GM23248 (cell line): ENCODE measurements around the gene IARS2. TPM values are rescaled to one million over a fixed set of nuclear protein-coding genes. Genes with fewer than 3 reads are reported as not detected.

ENCODE experiments used
- DNase-seq: peaks from one replicate; pipeline ENCODE4 v3.0.0-alpha.2; 2015
- H2AFZ ChIP-seq: fragments of 200-600 bp; sonication (generic); 2 replicates; pipeline ENCODE4 v1.6.1; 2016; ENCODE audit warnings: antibody characterized with exemption
- H3F3A ChIP-seq: fragments of 200-600 bp; sonication (generic); 2 replicates; pipeline ENCODE4 v1.6.1; 2016; ENCODE audit warnings: mild to moderate bottlenecking, antibody characterized with exemption, mixed run types; ENCODE audit not compliant: insufficient read depth
- H3K27ac ChIP-seq: fragments of 200-600 bp; sonication (generic); 2 replicates; pipeline ENCODE4 v1.5.1; 2016; ENCODE audit warnings: mild to moderate bottlenecking
- H3K27me3 ChIP-seq: fragments of 200-600 bp; sonication (generic); replicated peaks from 2 replicates; pipeline ENCODE4 v1.6.1; 2016; ENCODE audit warnings: mild to moderate bottlenecking; ENCODE audit not compliant: insufficient read depth
- H3K36me3 ChIP-seq: fragments of 200-600 bp; sonication (generic); 2 replicates; pipeline ENCODE4 v1.6.1; 2016; ENCODE audit warnings: low read depth, mild to moderate bottlenecking
- H3K4me1 ChIP-seq: fragments of 200-600 bp; sonication (generic); 2 replicates; pipeline ENCODE4 v1.6.1; 2016; ENCODE audit warnings: mild to moderate bottlenecking; ENCODE audit not compliant: insufficient read depth
- H3K4me2 ChIP-seq: fragments of 200-600 bp; sonication (generic); one replicate; pipeline ENCODE4 v1.6.1; 2016; ENCODE audit warnings: mild to moderate bottlenecking; ENCODE audit not compliant: unreplicated experiment
- H3K4me3 ChIP-seq: fragments of 200-600 bp; sonication (generic); 2 replicates; pipeline ENCODE4 v1.5.1; 2016; ENCODE audit warnings: mild to moderate bottlenecking
- H3K79me2 ChIP-seq: fragments of 200-600 bp; sonication (generic); 2 replicates; pipeline ENCODE4 v1.6.1; 2016; ENCODE audit warnings: mild to moderate bottlenecking; ENCODE audit not compliant: insufficient read depth
- H3K9ac ChIP-seq: fragments of 200-600 bp; sonication (generic); 2 replicates; pipeline ENCODE4 v1.6.1; 2016; ENCODE audit warnings: mild to moderate bottlenecking
- H3K9me2 ChIP-seq: fragments of 200-600 bp; sonication (generic); 2 replicates; pipeline ENCODE4 v1.6.1; 2016; ENCODE audit warnings: mixed run types, mild to moderate bottlenecking, moderate library complexity; ENCODE audit not compliant: insufficient read depth
- H3K9me3 ChIP-seq: fragments of 200-600 bp; sonication (generic); one replicate; pipeline ENCODE4 v1.6.1; 2017; ENCODE audit warnings: low read depth
- H4K20me1 ChIP-seq: fragments of 200-600 bp; sonication (generic); 2 replicates; pipeline ENCODE4 v1.6.0; 2016; ENCODE audit not compliant: insufficient read depth
- EZH2 ChIP-seq: fragments of 200-600 bp; sonication (generic); IDR thresholded peaks from 2 replicates; pipeline ENCODE4 v1.6.1; 2018; ENCODE audit warnings: antibody characterized with exemption, mild to moderate bottlenecking; ENCODE audit not compliant: insufficient read depth, poor library complexity, severe bottlenecking
- EZH2phosphoT487 ChIP-seq: fragments of 200-600 bp; sonication (generic); IDR thresholded peaks from 2 replicates; pipeline ENCODE4 v1.6.1; 2018; ENCODE audit warnings: antibody characterized with exemption, moderate library complexity, mild to moderate bottlenecking, low read depth; ENCODE audit not compliant: insufficient read depth
- WGBS, 2 experiments: methylation state at CpG; one replicate each; pipeline ENCODE4 v1.1.6; 2015 to 2017; ENCODE audit warnings: low lambda C conversion rate in 2 of 2, low coverage in 1 of 2; ENCODE audit errors: missing lambda C conversion rate in 2 of 2; 5-methylcytosine and 5-hydroxymethylcytosine counted together
- in situ Hi-C: fragments of 300-500 bp; cut with MboI; formaldehyde crosslinking; loops from 2 replicates; pipeline ENCODE4 v1.15.0; 2020
- polyA plus RNA-seq: library from polyadenylated mRNA; unstranded; fragments of >200 nt; fragmentation: Nextera tagmentation; extraction: Ambion mirVana; gene quantifications from 2 replicates; pipeline ENCODE4 v1.2.1, GENCODE V29; 2016
- total RNA-seq: library from RNA; depleted of rRNA; stranded (reverse); fragments of >200 nt; shearing (Covaris generic); gene quantifications from 2 replicates; pipeline ENCODE4 v1.2.3, GENCODE V29; 2014

Gene IARS2
- total and polyA plus RNA-seq, 2 experiments from 2014 or later, result 67.0 to 93.3 TPM

GRCh38 chr1:220046052-220046930 is 47.6 kb upstream of the IARS2 start, which contains the start of gene EPRS1:
TSS of gene EPRS1 (minus strand) at chr1:220046505. CDS start at chr1:220046388, 117 bp downstream.
- Histone ChIP-seq H3K4me1 (peaks cover 14% of the 10 kb centered on the region), H3K27me3 (no peaks in the 10 kb centered on the region), H3K9me2 (no peaks in the 10 kb centered on the region), H3K27ac (peak within 1 kb of the TSS; percentile 83), H2AFZ (peak within 1 kb of the TSS; percentile 97), H3K4me3 (peak within 1 kb of the TSS; percentile 92), H4K20me1 (peaks cover 6% of the 10 kb centered on the region), H3F3A (no peaks in the 10 kb centered on the region), H3K79me2 (peaks cover 61% of the 10 kb centered on the region), H3K4me2 (peak within 1 kb of the TSS; percentile 96), H3K9ac (peak within 1 kb of the TSS; percentile 93), H3K36me3 (no peaks in the 10 kb centered on the region; the same call in 1 of the 2 replicates), H3K9me3 (no peaks in the 10 kb centered on the region)
- in situ Hi-C loops, result no loop called here
- TF ChIP-seq EZH2 (no peak), EZH2phosphoT487 (no peak)
- peak; percentile 99 for DNase-seq
- 0 to 2% methylated on average over 71 of the region's 71 CpGs for WGBS, 2 experiments

- H3K79me2 ChIP-seq, result no peaks in the 10 kb centered on the region
- no peak overlapping the region for H2AFZ ChIP-seq
- in situ Hi-C loops, result no loop called here
- no peaks in the 10 kb centered on the region for H3K9me2 ChIP-seq
- no peak overlapping the region for H3K4me2 ChIP-seq
- peaks cover 13% of the 10 kb centered on the region for H3K36me3 ChIP-seq
- H4K20me1 ChIP-seq, result no peaks in the 10 kb centered on the region
- H3K27ac ChIP-seq, result no peak overlapping the region
- no peak overlapping the region for H3K4me3 ChIP-seq
- H3K4me1 ChIP-seq, result no peaks in the 10 kb centered on the region
- H3K9me3 ChIP-seq, result no peaks in the 10 kb centered on the region
- TF ChIP-seq EZH2phosphoT487, result no peak
- no peak for TF ChIP-seq EZH2
- 90 to 93% methylated on average over 1 of the region's 1 CpG for WGBS, 2 experiments
- H3K9ac ChIP-seq, result no peak overlapping the region
- no peak for DNase-seq
- no peaks in the 10 kb centered on the region for H3F3A ChIP-seq
- no peaks in the 10 kb centered on the region for H3K27me3 ChIP-seq
Measured at GRCh38 chr1:220056374-220056773, 37.6 kb upstream of the IARS2 start.

- no peaks in the 10 kb centered on the region for H3K9me2 ChIP-seq
- no peaks in the 10 kb centered on the region for H4K20me1 ChIP-seq
- no peak overlapping the region for H3K9ac ChIP-seq
- H2AFZ ChIP-seq, result no peak overlapping the region
- H3K27ac ChIP-seq, result no peak overlapping the region
- in situ Hi-C loops, result no loop called here
- no peak for TF ChIP-seq EZH2
- 98 to 99% methylated on average over 3 of the region's 3 CpGs for WGBS, 2 experiments
- H3F3A ChIP-seq, result no peaks in the 10 kb centered on the region
- H3K36me3 ChIP-seq, result peaks cover 26% of the 10 kb centered on the region
- no peaks in the 10 kb centered on the region for H3K27me3 ChIP-seq
- no peaks in the 10 kb centered on the region for H3K79me2 ChIP-seq
- H3K4me1 ChIP-seq, result no peaks in the 10 kb centered on the region
- DNase-seq, result no peak
- H3K9me3 ChIP-seq, result no peaks in the 10 kb centered on the region
- H3K4me2 ChIP-seq, result no peak overlapping the region
- no peak overlapping the region for H3K4me3 ChIP-seq
Measured at GRCh38 chr1:220060876-220061275, 33.1 kb upstream of the IARS2 start.

- no peaks in the 10 kb centered on the region for H3K9me2 ChIP-seq
- H3K9ac ChIP-seq, result no peak overlapping the region
- DNase-seq, result no peak
- no peak overlapping the region for H3K27ac ChIP-seq
- no peaks in the 10 kb centered on the region for H3K9me3 ChIP-seq
- TF ChIP-seq EZH2 (no peak), EZH2phosphoT487 (no peak)
- H3K27me3 ChIP-seq, result no peaks in the 10 kb centered on the region
- no peak overlapping the region for H2AFZ ChIP-seq
- H3K79me2 ChIP-seq, result no peaks in the 10 kb centered on the region
- 91 to 95% methylated on average over 6 of the region's 6 CpGs for WGBS, 2 experiments
- no peak overlapping the region for H3K4me3 ChIP-seq
- H3K4me1 ChIP-seq, result peaks cover 6% of the 10 kb centered on the region
- H3K36me3 ChIP-seq, result peaks cover 21% of the 10 kb centered on the region
- H3F3A ChIP-seq, result no peaks in the 10 kb centered on the region
- H4K20me1 ChIP-seq, result no peaks in the 10 kb centered on the region
- in situ Hi-C loops, result no loop called here
- no peak overlapping the region for H3K4me2 ChIP-seq
Measured at GRCh38 chr1:220062629-220063028, 31.3 kb upstream of the IARS2 start.
